GM12865 (cell line): ENCODE results near the gene PGGHG.

Experiments used
- DNase-seq: peaks from one replicate; pipeline ENCODE4 v3.0.0; 2010; ENCODE audit warnings: low read depth
- H3K4me3 ChIP-seq: 2 replicates; pipeline ENCODE4 v1.5.1; 2011; ENCODE audit warnings: mild to moderate bottlenecking, low read depth, low read length, control low read depth
- TF ChIP-seq, protein P1 (sequence below): IDR thresholded peaks from 2 replicates; pipeline ENCODE4 v1.5.1; 2011; ENCODE audit warnings: low read length, control low read depth, low read depth, inconsistent platforms; ENCODE audit not compliant: insufficient read depth; ENCODE audit errors: missing control alignments

Gene PGGHG

DNA sequence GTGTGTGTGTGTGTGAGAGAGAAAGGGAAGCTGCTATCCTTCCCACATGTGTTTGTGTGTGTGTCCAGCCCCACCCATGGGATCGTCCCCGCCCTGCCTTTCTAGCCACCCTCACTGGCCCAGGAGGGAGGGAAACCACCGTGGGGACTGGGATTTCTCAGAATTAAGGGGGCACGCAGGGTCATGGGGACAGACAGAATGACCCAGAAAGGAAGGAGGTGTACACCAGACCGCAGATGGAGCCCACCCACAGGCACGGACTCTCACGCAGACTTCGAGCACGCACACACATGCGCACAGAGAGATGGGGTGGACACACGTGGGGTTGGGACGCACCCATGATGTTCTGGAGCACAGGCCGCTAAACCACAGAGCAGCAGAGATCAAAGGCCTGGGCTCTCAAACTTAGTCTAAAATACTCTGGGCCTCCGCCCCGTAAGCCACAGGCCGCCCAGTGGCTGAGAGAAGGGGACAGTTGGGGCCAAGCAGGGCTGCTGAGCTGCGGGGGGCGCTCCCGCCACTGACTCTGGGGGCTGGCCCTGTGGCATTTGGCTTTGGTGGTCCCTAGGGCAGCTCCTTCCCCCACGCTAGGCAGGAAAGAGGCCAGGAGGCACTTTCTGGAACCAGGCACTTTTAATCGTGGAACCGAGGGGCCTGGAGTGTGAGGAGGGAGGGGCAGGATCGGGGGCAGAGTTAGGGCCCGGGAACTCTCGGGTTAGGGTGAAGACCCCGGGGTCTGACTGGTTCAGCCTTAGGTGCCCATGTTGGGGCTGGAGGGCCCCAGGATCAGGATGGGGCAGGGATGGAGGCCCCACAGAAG lies 8.9 kb downstream of the PGGHG start:
- TF ChIP-seq, protein P1, sequence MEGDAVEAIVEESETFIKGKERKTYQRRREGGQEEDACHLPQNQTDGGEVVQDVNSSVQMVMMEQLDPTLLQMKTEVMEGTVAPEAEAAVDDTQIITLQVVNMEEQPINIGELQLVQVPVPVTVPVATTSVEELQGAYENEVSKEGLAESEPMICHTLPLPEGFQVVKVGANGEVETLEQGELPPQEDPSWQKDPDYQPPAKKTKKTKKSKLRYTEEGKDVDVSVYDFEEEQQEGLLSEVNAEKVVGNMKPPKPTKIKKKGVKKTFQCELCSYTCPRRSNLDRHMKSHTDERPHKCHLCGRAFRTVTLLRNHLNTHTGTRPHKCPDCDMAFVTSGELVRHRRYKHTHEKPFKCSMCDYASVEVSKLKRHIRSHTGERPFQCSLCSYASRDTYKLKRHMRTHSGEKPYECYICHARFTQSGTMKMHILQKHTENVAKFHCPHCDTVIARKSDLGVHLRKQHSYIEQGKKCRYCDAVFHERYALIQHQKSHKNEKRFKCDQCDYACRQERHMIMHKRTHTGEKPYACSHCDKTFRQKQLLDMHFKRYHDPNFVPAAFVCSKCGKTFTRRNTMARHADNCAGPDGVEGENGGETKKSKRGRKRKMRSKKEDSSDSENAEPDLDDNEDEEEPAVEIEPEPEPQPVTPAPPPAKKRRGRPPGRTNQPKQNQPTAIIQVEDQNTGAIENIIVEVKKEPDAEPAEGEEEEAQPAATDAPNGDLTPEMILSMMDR: no peak
- DNase-seq: peak; percentile 91
- peak overlapping the region; percentile 3; the same call in 1 of the 2 replicates for H3K4me3 ChIP-seq

DNA sequence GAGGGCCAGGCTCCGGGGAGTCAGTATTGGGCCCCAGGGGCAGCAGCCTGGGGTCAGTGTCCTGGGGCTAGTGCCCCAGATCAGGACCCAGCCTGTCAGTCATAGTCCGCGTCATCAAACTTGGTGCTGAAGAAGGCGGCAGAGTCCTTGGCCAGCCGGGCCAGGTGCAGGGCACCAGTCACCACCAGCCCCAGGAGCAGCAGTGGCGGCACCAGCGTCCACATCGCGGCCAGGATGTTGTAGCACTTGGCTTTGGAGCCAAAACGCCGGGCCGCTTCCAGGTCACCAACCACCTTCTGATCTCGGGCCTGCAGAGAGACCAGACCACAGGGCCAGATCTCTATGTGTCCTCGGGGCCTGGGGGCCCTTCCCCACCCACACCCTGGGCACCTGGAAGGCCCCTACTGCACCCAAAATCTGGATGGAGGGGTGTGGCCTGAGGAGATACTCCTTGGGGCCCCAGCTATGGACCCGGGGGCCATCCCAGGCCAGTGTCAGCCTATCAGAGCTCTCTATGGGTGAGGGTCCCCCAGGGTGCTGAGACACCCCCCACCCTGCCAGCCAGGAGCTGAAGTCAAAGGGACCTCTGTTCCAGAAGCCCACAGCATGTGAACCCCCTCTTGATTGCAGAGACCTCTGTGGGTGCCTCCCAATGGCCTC lies 9.6 kb downstream of the PGGHG start:
- H3K4me3 ChIP-seq: no peak overlapping the region
- TF ChIP-seq, protein P1: no peak
- no peak for DNase-seq

DNA sequence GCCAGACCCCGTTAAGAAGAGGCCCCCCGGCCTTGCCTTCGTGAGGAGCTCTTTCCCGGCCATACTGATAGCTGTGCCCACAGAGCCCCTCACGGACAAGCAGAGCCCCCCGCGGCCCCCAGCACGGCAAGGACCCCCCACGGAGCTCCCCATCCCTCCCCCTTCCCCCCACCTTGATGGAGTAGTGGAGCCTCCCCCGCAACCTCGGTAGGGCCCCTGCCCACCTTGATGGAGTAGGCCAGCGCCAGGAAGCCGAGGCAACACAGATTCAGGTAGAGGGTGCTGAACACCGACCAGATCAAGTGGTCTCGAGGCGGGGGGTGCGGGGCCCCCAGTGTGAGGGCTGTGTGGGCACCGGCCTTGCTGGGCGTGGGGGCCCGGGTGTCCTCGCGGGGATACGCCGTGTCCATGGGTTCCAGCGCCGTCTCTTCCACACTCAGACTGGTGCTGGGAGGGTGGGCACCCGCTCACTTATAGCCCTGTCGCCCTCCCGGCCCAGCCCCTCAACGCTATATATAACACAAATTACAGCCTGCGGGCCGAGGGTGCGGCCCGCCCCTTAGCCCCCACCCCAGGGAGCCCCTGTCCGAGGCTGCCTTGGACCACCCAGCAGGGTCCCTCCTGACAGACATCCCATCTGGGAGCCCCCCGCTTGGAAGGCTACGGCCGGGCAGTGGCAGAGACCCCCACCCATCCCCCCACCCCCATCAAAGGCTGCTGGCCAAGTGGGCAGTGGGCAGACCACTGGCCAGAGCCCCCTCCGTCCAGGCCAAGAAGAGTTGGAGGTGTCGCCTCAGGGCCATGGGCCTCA lies 10.4 kb downstream of the PGGHG start, which contains the start of gene IFITM5:
TSS of gene IFITM5 (minus strand) at position 446 of the 811 bp plus-strand sequence. CDS start at position 410, 36 bp downstream.
- no peak within 1 kb of the TSS for H3K4me3 ChIP-seq
- TF ChIP-seq, protein P1: no peak
- DNase-seq: no peak

DNA sequence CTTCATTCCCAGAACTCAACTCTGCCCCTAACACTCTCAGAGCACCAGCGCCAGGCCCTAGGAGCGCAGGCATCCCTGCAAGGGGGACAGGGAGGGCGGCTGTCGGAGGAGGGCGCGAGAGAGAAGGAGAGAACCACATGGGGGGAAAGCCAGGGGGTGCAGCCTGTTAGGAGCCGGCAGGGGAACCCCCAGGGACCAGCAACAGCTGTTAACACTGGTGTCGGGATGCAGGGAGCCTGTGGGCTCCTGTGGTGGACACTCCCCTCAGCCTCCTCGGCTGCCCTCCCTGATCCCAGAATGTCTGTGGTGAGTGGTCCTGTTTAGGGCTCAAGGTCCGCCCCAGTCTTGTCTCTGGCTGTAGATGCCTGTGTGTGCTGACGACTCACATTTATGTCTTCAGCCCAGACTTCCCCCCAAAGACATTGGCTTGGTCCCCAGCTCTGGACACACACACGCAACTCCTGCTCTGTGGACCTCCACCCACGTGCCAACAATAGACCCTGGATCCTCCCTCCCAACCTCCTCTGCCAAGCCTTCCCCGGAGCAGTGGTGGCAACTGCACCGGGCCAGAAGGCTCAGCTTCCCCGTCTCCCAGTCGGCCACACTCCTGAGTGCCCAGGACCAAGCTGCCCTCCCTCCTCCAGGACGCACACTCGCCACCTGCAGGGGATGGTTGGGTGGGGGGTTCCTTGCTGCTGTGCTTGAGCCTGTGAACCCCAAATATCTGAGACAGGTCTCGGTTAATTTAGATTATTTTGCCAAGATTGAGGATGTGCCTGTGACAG lies 11.2 kb downstream of the PGGHG start:
- TF ChIP-seq, protein P1: no peak
- no peak overlapping the region for H3K4me3 ChIP-seq
- DNase-seq: no peak

DNA sequence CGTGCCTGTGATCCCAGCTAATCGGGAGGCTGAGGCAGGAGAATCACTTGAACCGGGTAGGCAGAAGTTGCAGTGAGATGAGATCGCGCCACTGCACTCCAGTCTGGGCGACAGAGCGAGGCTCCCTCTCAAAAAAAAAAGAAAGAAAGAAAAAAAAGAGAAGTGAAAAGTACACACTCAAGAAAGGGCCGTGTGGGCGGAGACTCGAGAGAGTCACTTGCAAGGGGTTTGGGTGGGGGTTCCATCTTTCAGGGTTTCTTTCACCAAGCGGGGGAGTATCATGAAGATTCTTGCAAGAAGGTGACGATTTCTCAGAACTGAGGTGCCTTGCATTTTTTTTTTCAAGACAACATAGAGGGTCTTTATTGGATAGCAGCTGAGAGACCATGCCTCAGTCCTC lies 14.4 kb downstream of the PGGHG start:
- no peak overlapping the region for H3K4me3 ChIP-seq
- TF ChIP-seq, protein P1: no peak
- DNase-seq: peak; percentile 71

DNA sequence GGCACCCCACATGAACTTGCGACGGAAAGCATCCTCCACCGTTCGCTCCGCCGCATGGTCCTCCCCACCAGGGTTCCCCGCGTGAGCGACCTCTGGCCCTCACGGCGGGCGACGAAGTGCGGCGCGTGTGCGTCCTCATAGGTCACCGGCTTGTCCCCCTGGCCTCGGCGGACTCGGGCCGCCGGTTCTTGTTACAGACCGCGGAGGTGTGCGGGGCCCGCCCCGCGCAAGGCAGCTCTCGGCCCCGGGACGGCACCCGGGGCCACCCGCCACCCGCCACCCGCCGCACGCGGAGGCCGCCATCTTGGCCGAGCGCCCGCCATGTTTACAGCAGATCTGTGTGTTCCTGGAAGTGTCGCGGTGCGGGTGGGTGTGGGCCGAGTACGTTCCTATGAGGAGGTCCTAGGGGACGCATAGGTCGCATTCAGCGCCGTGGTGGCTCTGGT lies 15.2 kb downstream of the PGGHG start:
- no peak overlapping the region for H3K4me3 ChIP-seq
- TF ChIP-seq, protein P1: no peak
- no peak for DNase-seq
